ENCODE measurements around the gene KCNH1. TPM values are rescaled to one million over a fixed set of nuclear protein-coding genes. Genes with fewer than 3 reads are reported as not detected.

Gene KCNH1
- total and polyA plus RNA-seq, 10 of the 15 experiments (the other 5 are each of a cell fraction or from before 2014, with no cell fraction given) = 0.02 to 0.04 (median 0.04) TPM; not detected in 7

GRCh38 chr1:211017075-211017718, 116.8 kb downstream of the KCNH1 start (continued):
- TF ChIP-seq NR2C2 (IDR thresholded peaks at IDR 0.05; ENCODE audit: borderline replicate concordance, control insufficient read depth, insufficient read length, low read depth) (no peak), HCFC1 (IDR thresholded peaks at IDR 0.05; ENCODE audit: low read length) (no peak), ETV6 (conservative IDR thresholded peaks at IDR 0.05 in 1 of 2, IDR thresholded peaks at IDR 0.05 in 1 of 2; ENCODE audit: borderline replicate concordance in 1 of 2, low read depth in 1 of 2) (no peak), MEF2B (IDR thresholded peaks at IDR 0.05; ENCODE audit: partially characterized antibody, poor library complexity, severe bottlenecking) (no peak), HDAC6 (IDR thresholded peaks at IDR 0.05; ENCODE audit: unreplicated experiment) (no peak), STAT3 (IDR thresholded peaks at IDR 0.05; ENCODE audit: low read depth, low read length) (no peak), E2F8 (IDR thresholded peaks at IDR 0.05; ENCODE audit: low read depth, partially characterized antibody) (no peak), HDAC2 (IDR thresholded peaks at IDR 0.05) (no peak), CBX3 (IDR thresholded peaks at IDR 0.05; ENCODE audit: borderline replicate concordance, low read depth) (no peak)

- BruUV-seq (replicated peaks) = no TSS peak
- intact Hi-C loops (cut with micrococcal nuclease; ENCODE audit: unreplicated experiment) = no loop called here
- RAD21 ChIA-PET (ENCODE audit: unreplicated experiment) = no interaction called here
- TF ChIP-seq DPF2 (IDR thresholded peaks at IDR 0.05) (no peak), PBX3 (IDR thresholded peaks at IDR 0.05; ENCODE audit: insufficient replicate concordance, low read depth, low read length) (no peak), ETV6 (conservative IDR thresholded peaks at IDR 0.05 in 1 of 2, IDR thresholded peaks at IDR 0.05 in 1 of 2; ENCODE audit: borderline replicate concordance in 1 of 2, low read depth in 1 of 2) (no peak), TAF1 (IDR thresholded peaks at IDR 0.05; ENCODE audit: borderline replicate concordance, low read depth, low read length) (no peak), PAX5 (IDR thresholded peaks at IDR 0.05; ENCODE audit: borderline replicate concordance, low read depth, low read length) (no peak), ATF7 (IDR thresholded peaks at IDR 0.05; ENCODE audit: low read depth) (no peak), BACH1 (IDR thresholded peaks at IDR 0.05; ENCODE audit: borderline replicate concordance) (no peak), NR2C2 (IDR thresholded peaks at IDR 0.05; ENCODE audit: borderline replicate concordance, control insufficient read depth, insufficient read length, low read depth) (no peak), NRF1 (conservative IDR thresholded peaks at IDR 0.05; ENCODE audit: low read depth, low read length) (no peak)
Observed at GRCh38 chr1:211014275-211014674, 119.7 kb downstream of the KCNH1 start.

More at GRCh38 chr1:211014275-211014674, 119.7 kb downstream of the KCNH1 start:
- H3K79me2 ChIP-seq (ENCODE audit: control insufficient read depth, insufficient read depth, low read length) = no peaks in the 10 kb centered on the region
- H2AFZ ChIP-seq (ENCODE audit: control insufficient read depth, low read depth, low read length) = no peak overlapping the region
- H4K20me1 ChIP-seq (ENCODE audit: control insufficient read depth, insufficient read depth) = no peaks in the 10 kb centered on the region
- in situ Hi-C loops (cut with MboI) = no loop called here
- H3K4me2 ChIP-seq (ENCODE audit: control insufficient read depth, insufficient read depth) = no peak overlapping the region
- no peaks in the 10 kb centered on the region for H3K36me3 ChIP-seq (ENCODE audit: control insufficient read depth in 2 of 2, insufficient read depth in 2 of 2, low read length in 1 of 2)
- ATAC-seq (no peak), FAIRE-seq (no peak), DNase-seq (ENCODE audit: low read depth, low spot score) (no peak)
- SMC1A ChIA-PET (ENCODE audit: uncharacterized antibody, unreplicated experiment) = no interaction called here
- no peaks in the 10 kb centered on the region for H3K4me1 ChIP-seq (ENCODE audit: control insufficient read depth, insufficient read depth, low read length)
- H3K4me3 ChIP-seq = no peak overlapping the region
- 0 out of 4 replicates have a peak, but pooled peaks cover 0 to 2% of the 10 kb centered on the region in 2 experiments for H3K27me3 ChIP-seq (replicated peaks in 1 of 2; ENCODE audit: control insufficient read depth in 2 of 2, insufficient read depth in 2 of 2, low read length in 1 of 2)
- H3K9me3 ChIP-seq (replicated peaks; ENCODE audit: control insufficient read depth, insufficient read depth, low read length) = no peaks in the 10 kb centered on the region
- no peak overlapping the region for H3K9ac ChIP-seq (ENCODE audit: control insufficient read depth, insufficient read depth, low read length)
- no peak overlapping the region for H3K27ac ChIP-seq (ENCODE audit: control insufficient read depth, insufficient read depth)
- CTCF ChIA-PET = no interaction called here
- POLR2A ChIA-PET = no interaction called here
- WGBS (ENCODE audit: insufficient coverage, insufficient replicate concordance, low lambda C conversion rate, missing lambda C conversion rate) = 46% methylated on average over 7 of the region's 7 CpGs

All from GM12878 (cell line).